Neuronal stem cell (in vitro differentiated cells): ENCODE data around the gene SRSF10.
"Not testable (repeated sequence)": the region's sequence is repeated elsewhere in the genome, so short reads cannot be mapped to it uniquely, and the experiment has no call there.

ENCODE experiments used
- DNase-seq: peaks from one replicate; pipeline ENCODE4 v3.0.0-alpha.2; 2013; ENCODE audit warnings: low spot score
- H2AFZ ChIP-seq: one replicate; pipeline ENCODE4 v1.6.1; 2013; ENCODE audit warnings: mild to moderate bottlenecking, low read length, inconsistent platforms
- H2AK5ac ChIP-seq: 2 replicates; pipeline ENCODE4 v1.6.1; 2013; ENCODE audit warnings: low read depth, mild to moderate bottlenecking, inconsistent platforms, low read length, moderate library complexity, mixed read lengths
- H2BK120ac ChIP-seq: 2 replicates; pipeline ENCODE4 v1.6.1; 2013; ENCODE audit warnings: low read depth, mild to moderate bottlenecking, inconsistent platforms, low read length, moderate library complexity, mixed read lengths
- H2BK12ac ChIP-seq: one replicate; pipeline ENCODE4 v1.6.1; 2013; ENCODE audit warnings: low read length, inconsistent platforms
- H2BK15ac ChIP-seq: 2 replicates; pipeline ENCODE4 v1.6.1; 2013; ENCODE audit warnings: mild to moderate bottlenecking, low read length, inconsistent platforms, mixed read lengths
- H2BK5ac ChIP-seq: one replicate; pipeline ENCODE4 v1.6.1; 2013; ENCODE audit warnings: inconsistent platforms, mild to moderate bottlenecking, low read length, moderate library complexity
- H3K14ac ChIP-seq: one replicate; pipeline ENCODE4 v1.6.1; 2013; ENCODE audit warnings: low read length, inconsistent platforms
- H3K18ac ChIP-seq: 2 replicates; pipeline ENCODE4 v1.6.1; 2013; ENCODE audit warnings: low read length, inconsistent platforms
- H3K23ac ChIP-seq: 2 replicates; pipeline ENCODE4 v1.6.1; 2013; ENCODE audit warnings: low read depth, mild to moderate bottlenecking, mixed read lengths, low read length, inconsistent platforms; ENCODE audit not compliant: poor library complexity
- H3K27ac ChIP-seq: replicated peaks from 3 replicates; pipeline ENCODE4 v1.5.1; 2013; ENCODE audit warnings: low read length, inconsistent platforms
- H3K27me3 ChIP-seq, 3 experiments: 2 replicates each; pipeline ENCODE4 v1.6.1; 2013; ENCODE audit warnings: low read length in 3 of 3, mild to moderate bottlenecking in 2 of 3, inconsistent platforms in 1 of 3, low read depth in 1 of 3, mixed read lengths in 1 of 3, moderate library complexity in 1 of 3; ENCODE audit not compliant: control insufficient read depth in 3 of 3, insufficient read depth in 3 of 3
- H3K36me3 ChIP-seq, 2 donors: replicated peaks in 1 of 2; 2 replicates each; pipeline ENCODE4 v1.6.1; 2013; ENCODE audit warnings: low read length in 2 of 2; ENCODE audit not compliant: control insufficient read depth in 2 of 2, insufficient read depth in 2 of 2
- H3K4ac ChIP-seq: 2 replicates; pipeline ENCODE4 v1.6.1; 2013; ENCODE audit warnings: inconsistent platforms, mild to moderate bottlenecking, low read length, moderate library complexity
- H3K4me1 ChIP-seq, 2 donors: 1 replicate in 1 of 2; 2 replicates in 1 of 2; pipeline ENCODE4 v1.6.1; 2013; ENCODE audit warnings: low read length in 2 of 2, low read depth in 1 of 2; ENCODE audit not compliant: control insufficient read depth in 2 of 2, insufficient read depth in 1 of 2
- H3K4me2 ChIP-seq: one replicate; pipeline ENCODE4 v1.6.1; 2013; ENCODE audit warnings: mild to moderate bottlenecking, low read length, inconsistent platforms; ENCODE audit not compliant: insufficient read depth, poor library complexity, severe bottlenecking
- H3K4me3 ChIP-seq, 2 donors: 2 replicates each; pipeline ENCODE4 v1.5.1; 2013; ENCODE audit warnings: low read length in 2 of 2, mild to moderate bottlenecking in 2 of 2, inconsistent platforms in 1 of 2, moderate library complexity in 1 of 2
- H3K79me1 ChIP-seq: one replicate; pipeline ENCODE4 v1.6.1; 2013; ENCODE audit warnings: low read depth, mild to moderate bottlenecking, inconsistent platforms, low read length, moderate library complexity
- H3K9ac ChIP-seq: one replicate; pipeline ENCODE4 v1.6.1; 2013; ENCODE audit warnings: mild to moderate bottlenecking, low read depth, low read length, inconsistent platforms; ENCODE audit not compliant: poor library complexity
- H3K9me3 ChIP-seq, 2 donors: replicated peaks in 1 of 2; 2 replicates each; pipeline versions ENCODE3 to v1.6.1; 2013; ENCODE audit warnings: low read length in 2 of 2, mild to moderate bottlenecking in 2 of 2, inconsistent platforms in 1 of 2, low read depth in 1 of 2, mixed read lengths in 1 of 2, moderate library complexity in 1 of 2; ENCODE audit not compliant: control insufficient read depth in 2 of 2, insufficient read depth in 1 of 2
- H4K8ac ChIP-seq: one replicate; pipeline ENCODE4 v1.6.1; 2013; ENCODE audit warnings: low read depth, mild to moderate bottlenecking, inconsistent platforms, low read length, moderate library complexity
- H4K91ac ChIP-seq: one replicate; pipeline ENCODE4 v1.6.1; 2013; ENCODE audit warnings: low read length, low read depth, mild to moderate bottlenecking, inconsistent platforms; ENCODE audit not compliant: poor library complexity
- WGBS, 2 donors: extraction: QIAGEN DNeasy Blood & Tissue Kit; methylation state at CpG; one replicate each; pipeline ENCODE4 v1.1.7; 2013; ENCODE audit warnings: missing lambda C conversion rate in 2 of 2, mixed read lengths in 1 of 2; ENCODE audit not compliant: insufficient read length in 2 of 2, insufficient replicate concordance in 1 of 2; ENCODE audit errors: extremely low coverage in 2 of 2; 5-methylcytosine and 5-hydroxymethylcytosine counted together

Gene SRSF10

DNA sequence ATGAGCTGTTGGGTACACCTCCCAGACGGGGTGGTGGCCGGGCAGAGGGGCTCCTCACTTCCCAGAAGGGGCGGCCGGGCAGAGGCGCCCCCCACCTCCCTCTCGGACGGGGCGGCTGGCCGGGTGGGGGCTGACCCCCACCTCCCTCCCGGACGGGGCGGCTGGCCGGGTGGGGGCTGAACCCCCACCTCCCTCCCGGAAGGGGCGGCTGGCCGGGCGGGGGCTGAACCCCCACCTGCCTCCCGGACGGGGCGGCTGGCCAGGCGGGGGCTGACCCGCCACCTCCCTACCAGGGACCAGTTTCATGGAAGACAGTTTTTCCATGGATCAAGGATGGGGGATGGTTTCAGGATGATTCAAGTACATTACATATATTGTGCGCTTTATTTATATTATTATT lies 6.9 kb upstream of the SRSF10 start:
- H2BK12ac ChIP-seq, H3K14ac ChIP-seq, H3K27me3 ChIP-seq, H3K79me1 ChIP-seq, H4K91ac ChIP-seq, H3K9ac ChIP-seq, H3K9me3 ChIP-seq, H3K23ac ChIP-seq, H3K4ac ChIP-seq, H2AK5ac ChIP-seq, H2BK120ac ChIP-seq, H3K4me1 ChIP-seq, H3K36me3 ChIP-seq, H2AFZ ChIP-seq, H3K4me3 ChIP-seq, H3K27ac ChIP-seq, H3K4me2 ChIP-seq, H3K18ac ChIP-seq, H4K8ac ChIP-seq, DNase-seq, H2BK5ac ChIP-seq, H2BK15ac ChIP-seq: not testable (repeated sequence)
- WGBS, 2 donors = no CpG with 5 or more reads among the region's 23 CpGs

DNA sequence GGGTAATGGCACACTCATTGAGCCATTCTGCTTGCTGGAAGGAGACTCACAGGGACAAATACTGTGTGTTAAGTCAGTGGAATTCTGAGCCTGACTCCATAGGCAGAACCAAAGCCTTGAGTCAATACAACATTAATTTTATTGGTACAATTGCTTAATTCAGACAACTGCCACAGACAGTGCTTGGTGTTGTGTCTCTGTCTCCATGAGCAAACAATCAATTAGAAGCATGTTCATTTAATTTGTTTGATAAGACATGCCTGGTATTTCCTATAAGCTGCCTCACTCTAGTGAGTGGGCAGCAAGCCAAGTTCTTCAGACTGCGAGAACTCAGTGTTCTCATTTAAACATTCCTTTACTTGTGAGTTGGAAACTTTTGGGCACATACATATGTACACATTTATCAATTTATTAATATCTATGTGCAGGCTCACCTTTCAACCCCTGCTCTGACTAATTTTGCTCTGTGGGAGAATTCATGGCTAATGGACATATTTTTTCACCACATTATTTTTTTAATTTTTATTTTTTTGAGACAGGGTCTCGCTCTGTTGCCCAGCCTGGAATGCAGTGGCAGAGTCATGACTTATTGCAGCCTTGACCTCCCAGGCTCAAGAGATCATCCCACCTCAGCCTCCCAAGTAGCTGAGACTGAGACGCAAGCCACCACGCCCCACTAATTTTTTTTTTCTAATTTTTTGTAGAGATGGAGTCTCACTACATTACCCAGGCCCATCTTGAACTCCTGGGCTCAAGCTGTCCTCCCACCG lies 4.5 kb upstream of the SRSF10 start:
- peaks cover 3 to 4% of the 10 kb centered on the region in 2 donors for H3K4me1 ChIP-seq
- H3K4ac ChIP-seq = no peak overlapping the region
- H2BK12ac ChIP-seq = no peak overlapping the region
- no peak overlapping the region for H3K23ac ChIP-seq
- no peak overlapping the region for H3K4me2 ChIP-seq
- no peak overlapping the region for H2AK5ac ChIP-seq
- no peak overlapping the region for H3K27ac ChIP-seq
- H3K27me3 ChIP-seq = no peaks in the 10 kb centered on the region
- H4K91ac ChIP-seq = no peak overlapping the region
- H2BK120ac ChIP-seq = no peak overlapping the region
- no peak overlapping the region for H2BK5ac ChIP-seq
- H3K9ac ChIP-seq = no peak overlapping the region
- H2BK15ac ChIP-seq = no peak overlapping the region
- H3K4me3 ChIP-seq = no peak overlapping the region
- DNase-seq = no peak
- H2AFZ ChIP-seq = no peak overlapping the region
- no peak overlapping the region for H3K14ac ChIP-seq
- no peak overlapping the region for H3K18ac ChIP-seq
- no CpG with 5 or more reads among the region's 5 CpGs for WGBS, 2 donors
- no peak overlapping the region for H4K8ac ChIP-seq
- H3K36me3 ChIP-seq = no peaks in the 10 kb centered on the region
- no peaks in the 10 kb centered on the region for H3K9me3 ChIP-seq
- H3K79me1 ChIP-seq = no peaks in the 10 kb centered on the region

DNA sequence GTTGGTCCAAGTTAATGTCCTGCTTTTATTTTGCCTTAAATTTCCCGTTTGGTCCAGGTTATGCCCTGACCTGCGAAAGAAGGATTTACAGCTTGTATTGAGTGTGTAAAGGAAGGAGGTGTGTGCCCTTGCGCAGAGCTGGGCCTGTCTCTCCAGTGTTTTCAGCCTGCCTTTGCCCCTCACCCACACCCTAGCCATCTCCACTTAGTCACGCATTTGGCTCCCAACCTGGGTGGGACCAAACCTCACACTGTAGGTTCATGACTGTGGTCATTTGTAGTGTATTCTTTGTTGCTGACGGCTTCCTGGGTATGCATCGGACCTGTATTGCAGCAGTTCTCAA lies 572 bp upstream of the SRSF10 start:
- DNase-seq = no peak
- H2BK15ac ChIP-seq = no peak overlapping the region
- peak overlapping the region; percentile 44 for H3K18ac ChIP-seq
- no peak overlapping the region for H2AK5ac ChIP-seq
- H3K9ac ChIP-seq = no peak overlapping the region
- H2BK5ac ChIP-seq = no peak overlapping the region
- no peak overlapping the region for H4K91ac ChIP-seq
- no peak overlapping the region for H3K4me2 ChIP-seq
- H3K14ac ChIP-seq = no peak overlapping the region
- H3K23ac ChIP-seq = no peak overlapping the region
- H3K36me3 ChIP-seq = peaks cover 2 to 34% of the 10 kb centered on the region in 2 donors
- no peak overlapping the region for H2BK120ac ChIP-seq
- H3K27me3 ChIP-seq = no peaks in the 10 kb centered on the region
- H3K4me1 ChIP-seq = peaks cover 6 to 9% of the 10 kb centered on the region in 2 donors
- H4K8ac ChIP-seq = no peak overlapping the region
- H3K27ac ChIP-seq = peak overlapping the region; percentile 79
- peak overlapping the region; percentile 76 for H2AFZ ChIP-seq
- no peaks in the 10 kb centered on the region for H3K79me1 ChIP-seq
- no peak overlapping the region for H3K4ac ChIP-seq
- no peaks in the 10 kb centered on the region for H3K9me3 ChIP-seq
- peak overlapping the region; percentile 5 to 97 for H3K4me3 ChIP-seq
- no peak overlapping the region for H2BK12ac ChIP-seq
- WGBS, 2 donors = no CpG with 5 or more reads among the region's 6 CpGs

DNA sequence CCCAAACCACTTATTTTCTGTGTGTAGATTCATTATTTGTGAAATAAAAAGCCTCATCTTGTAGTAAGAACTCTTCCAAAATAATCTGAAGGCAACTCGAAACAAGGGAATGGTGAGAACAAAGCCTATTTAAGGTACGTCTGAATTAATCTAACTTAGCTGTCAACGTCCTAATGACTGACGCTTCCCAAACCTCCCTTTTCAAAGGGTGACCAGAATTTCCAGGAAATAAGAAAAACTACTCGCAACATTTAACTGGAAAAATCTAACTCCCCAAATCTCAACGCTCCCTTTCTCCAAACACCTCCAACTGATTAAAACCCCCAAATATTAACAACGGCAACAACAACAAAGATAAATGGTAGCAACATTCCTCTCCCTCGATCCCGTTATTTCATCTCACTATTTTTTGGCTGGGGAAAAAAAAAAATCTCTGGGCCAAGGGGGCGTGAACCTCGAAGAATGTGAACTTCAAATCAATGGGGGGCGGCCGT lies 693 bp downstream of the SRSF10 start:
- peak overlapping the region; percentile 100 for H3K23ac ChIP-seq
- H3K27ac ChIP-seq = peak overlapping the region; percentile 97
- no peaks in the 10 kb centered on the region for H3K9me3 ChIP-seq
- H3K36me3 ChIP-seq = peaks cover 7 to 46% of the 10 kb centered on the region in 2 donors
- H3K4me3 ChIP-seq = peak overlapping the region; percentile 95 to 97
- H3K27me3 ChIP-seq = no peaks in the 10 kb centered on the region
- H2AK5ac ChIP-seq = no peak overlapping the region
- peak overlapping the region; percentile 97 for H2BK5ac ChIP-seq
- peak overlapping the region; percentile 100 for H3K18ac ChIP-seq
- H2BK12ac ChIP-seq = no peak overlapping the region
- no peak for DNase-seq
- no peak overlapping the region for H4K91ac ChIP-seq
- no peaks in the 10 kb centered on the region for H3K79me1 ChIP-seq
- H2BK15ac ChIP-seq = no peak overlapping the region
- H2AFZ ChIP-seq = peak overlapping the region; percentile 89
- no CpG with 5 or more reads among the region's 13 CpGs for WGBS, 2 donors
- no peak overlapping the region for H3K4ac ChIP-seq
- H3K4me2 ChIP-seq = peak overlapping the region; percentile 2
- no peak overlapping the region for H3K14ac ChIP-seq
- H3K4me1 ChIP-seq = peaks cover 6 to 9% of the 10 kb centered on the region in 2 donors
- H2BK120ac ChIP-seq = no peak overlapping the region
- no peak overlapping the region for H4K8ac ChIP-seq
- H3K9ac ChIP-seq = no peak overlapping the region
